ENCODE measurements around the gene KRT31.
"Not testable (repeated sequence)": the region's sequence is repeated elsewhere in the genome, so short reads cannot be mapped to it uniquely, and the experiment has no call there.

The KRT31 gene

DNA sequence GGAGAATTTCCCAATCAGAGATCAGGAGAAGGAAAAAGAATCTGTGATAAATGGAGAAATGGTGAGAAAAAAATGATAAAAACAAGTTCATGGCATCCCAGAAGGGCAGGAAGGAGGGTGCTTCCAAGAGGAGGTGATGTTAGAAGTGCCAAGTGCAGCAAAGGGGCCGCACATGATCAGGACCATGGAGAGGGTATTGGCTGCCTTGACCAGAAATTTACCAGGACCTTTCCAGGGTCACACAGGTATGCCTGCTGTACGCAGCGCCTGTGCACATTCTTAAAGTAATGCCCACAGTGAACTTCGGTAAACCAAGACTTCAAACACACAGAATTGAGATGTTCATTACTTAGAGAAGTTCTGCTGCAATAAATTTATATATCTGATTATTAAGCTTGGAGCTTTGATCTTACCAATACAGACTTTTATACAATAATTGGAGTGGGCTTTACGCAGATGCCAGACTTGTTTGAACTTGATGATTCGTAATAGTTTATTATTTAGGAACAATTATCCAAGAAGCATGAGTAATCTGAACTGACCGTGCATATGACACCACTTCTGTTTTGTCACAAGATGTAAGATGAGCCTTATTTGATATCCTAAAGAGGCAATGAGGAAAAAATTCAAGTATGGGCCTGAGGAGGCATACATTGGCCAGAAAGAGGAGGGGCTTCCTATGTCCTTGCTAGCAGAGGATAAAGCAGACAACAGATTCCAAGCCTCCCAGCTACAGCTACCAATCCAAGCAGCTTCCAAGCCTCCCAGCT lies 44.6 kb downstream of the KRT31 start:
- TF ChIP-seq, protein P1, sequence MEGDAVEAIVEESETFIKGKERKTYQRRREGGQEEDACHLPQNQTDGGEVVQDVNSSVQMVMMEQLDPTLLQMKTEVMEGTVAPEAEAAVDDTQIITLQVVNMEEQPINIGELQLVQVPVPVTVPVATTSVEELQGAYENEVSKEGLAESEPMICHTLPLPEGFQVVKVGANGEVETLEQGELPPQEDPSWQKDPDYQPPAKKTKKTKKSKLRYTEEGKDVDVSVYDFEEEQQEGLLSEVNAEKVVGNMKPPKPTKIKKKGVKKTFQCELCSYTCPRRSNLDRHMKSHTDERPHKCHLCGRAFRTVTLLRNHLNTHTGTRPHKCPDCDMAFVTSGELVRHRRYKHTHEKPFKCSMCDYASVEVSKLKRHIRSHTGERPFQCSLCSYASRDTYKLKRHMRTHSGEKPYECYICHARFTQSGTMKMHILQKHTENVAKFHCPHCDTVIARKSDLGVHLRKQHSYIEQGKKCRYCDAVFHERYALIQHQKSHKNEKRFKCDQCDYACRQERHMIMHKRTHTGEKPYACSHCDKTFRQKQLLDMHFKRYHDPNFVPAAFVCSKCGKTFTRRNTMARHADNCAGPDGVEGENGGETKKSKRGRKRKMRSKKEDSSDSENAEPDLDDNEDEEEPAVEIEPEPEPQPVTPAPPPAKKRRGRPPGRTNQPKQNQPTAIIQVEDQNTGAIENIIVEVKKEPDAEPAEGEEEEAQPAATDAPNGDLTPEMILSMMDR (IDR thresholded peaks at IDR 0.05; ENCODE audit: low read depth, low read length): no peak
- no peak overlapping the region for H3K27ac ChIP-seq
- no peak overlapping the region for H3K4me3 ChIP-seq (ENCODE audit: low read depth, low read length)

DNA sequence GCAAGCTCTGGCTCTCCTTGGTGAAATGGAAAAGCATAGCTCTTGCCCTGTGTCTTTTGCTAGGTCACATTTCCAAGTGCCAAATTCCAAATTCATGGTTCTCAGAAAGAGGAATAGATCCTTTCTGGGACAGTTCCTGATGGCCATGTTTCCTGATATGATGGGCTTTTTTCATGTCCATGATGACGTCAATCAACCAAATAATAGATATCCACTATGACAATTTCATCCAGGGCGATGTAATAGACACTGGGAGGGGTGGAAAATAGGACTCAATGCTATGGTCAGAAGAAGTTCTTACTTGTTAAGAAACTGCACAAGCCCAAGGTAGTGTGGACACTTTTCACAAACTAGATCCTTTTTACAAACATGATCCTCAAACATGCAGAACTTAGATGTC lies 46.2 kb downstream of the KRT31 start:
- peaks cover 93% of the 10 kb centered on the region for H3K27me3 ChIP-seq (ENCODE audit: insufficient read depth, low read depth, severe bottlenecking)
- DNase-seq: no peak
- H3K9me3 ChIP-seq (ENCODE audit: severe bottlenecking): peaks cover 8% of the 10 kb centered on the region
- no peaks in the 10 kb centered on the region for H3K36me3 ChIP-seq
- TF ChIP-seq, protein P1 (IDR thresholded peaks at IDR 0.05; ENCODE audit: low read depth, low read length): no peak
- H3K27ac ChIP-seq: no peak overlapping the region
- no peak overlapping the region for H3K4me3 ChIP-seq (ENCODE audit: low read depth, low read length)

More for the DNA sequence above, 44.6 kb downstream of the KRT31 start:
- no peak for DNase-seq
- Histone ChIP-seq H3K27me3 (ENCODE audit: insufficient read depth, low read depth, severe bottlenecking) (peaks cover 84% of the 10 kb centered on the region), H3K36me3 (no peaks in the 10 kb centered on the region), H3K9me3 (ENCODE audit: severe bottlenecking) (peaks cover 4% of the 10 kb centered on the region)

DNA sequence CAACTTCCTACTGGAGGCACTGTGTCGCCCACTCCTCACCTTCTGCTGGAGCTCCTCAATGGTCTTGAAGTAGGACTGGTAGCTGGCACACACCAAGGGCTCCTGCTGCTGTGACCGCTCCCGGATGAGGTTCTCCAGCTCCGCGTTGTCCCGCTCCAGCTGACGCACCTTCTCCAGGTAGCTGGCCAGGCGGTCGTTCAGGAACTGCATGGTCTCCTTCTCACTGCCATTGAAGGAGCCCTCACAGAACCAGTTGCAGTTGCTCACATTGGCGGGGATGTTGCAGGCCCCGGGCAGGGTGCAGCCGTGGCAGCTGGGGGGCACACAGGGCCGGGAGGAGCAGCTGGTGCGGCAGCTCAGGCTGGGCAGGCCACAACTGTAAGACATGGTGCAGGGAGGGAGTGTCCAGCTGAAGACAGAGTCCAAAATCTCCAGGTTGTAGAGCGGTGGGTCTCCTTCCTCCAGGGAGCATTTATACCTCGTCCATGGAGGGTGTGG lies 47.0 kb downstream of the KRT31 start, which contains the start of gene KRT33A:
TSS of gene KRT33A (minus strand) at position 448 of the 498 bp plus-strand sequence. CDS start at position 387, 61 bp downstream.
- not testable (repeated sequence) for DNase-seq; H3K36me3 ChIP-seq; H3K9me3 ChIP-seq (ENCODE audit: severe bottlenecking); H3K27ac ChIP-seq; H3K4me3 ChIP-seq (ENCODE audit: low read depth, low read length)
- peaks cover 93% of the 10 kb centered on the region for H3K27me3 ChIP-seq (ENCODE audit: insufficient read depth, low read depth, severe bottlenecking)

DNA sequence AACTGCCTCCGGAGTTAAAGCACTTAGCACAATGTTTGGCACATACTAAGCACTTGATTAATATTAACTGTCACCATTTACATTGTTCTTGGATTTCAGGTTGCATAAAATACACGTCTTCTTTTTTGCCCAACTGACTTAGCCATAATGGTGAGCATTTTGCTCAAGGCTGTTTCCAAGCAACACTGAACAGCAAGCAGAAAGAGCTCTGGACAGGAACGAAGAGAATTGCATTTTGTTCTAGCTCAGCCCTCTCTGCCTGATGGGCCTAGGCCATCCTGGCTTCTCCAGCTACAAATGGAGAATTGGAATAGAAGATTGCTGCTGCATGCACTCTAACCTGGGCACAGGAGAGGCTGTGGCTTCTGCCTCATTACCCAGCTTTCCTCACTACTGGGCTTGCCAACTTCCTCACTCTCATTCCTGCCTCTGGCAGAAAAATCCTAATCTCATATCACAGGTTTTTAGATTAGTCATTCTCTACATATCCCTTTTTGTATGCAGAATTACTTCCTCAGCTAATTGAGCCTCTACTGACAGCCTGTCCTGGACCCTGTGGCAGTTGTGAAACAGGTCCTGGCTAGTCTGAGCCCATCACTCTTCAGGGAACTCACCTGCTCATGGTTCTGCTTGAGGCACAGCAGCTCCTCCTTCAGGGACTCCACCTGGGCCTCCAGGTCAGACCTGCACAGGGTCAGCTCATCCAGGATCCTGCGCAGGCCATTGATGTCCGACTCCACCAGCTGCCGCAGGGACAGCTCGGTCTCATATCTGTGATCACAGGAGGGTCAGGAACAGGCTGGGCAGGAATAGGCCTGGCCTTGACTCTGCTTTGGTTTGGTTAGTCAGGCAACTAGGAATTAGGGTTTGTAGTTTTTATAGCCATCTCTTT lies 49.3 kb downstream of the KRT31 start:
- no peak overlapping the region for H3K27ac ChIP-seq
- H3K9me3 ChIP-seq (ENCODE audit: severe bottlenecking): peaks cover 6% of the 10 kb centered on the region
- TF ChIP-seq, protein P1 (IDR thresholded peaks at IDR 0.05; ENCODE audit: low read depth, low read length): no peak
- H3K4me3 ChIP-seq (ENCODE audit: low read depth, low read length): no peak overlapping the region
- no peak for DNase-seq
- H3K27me3 ChIP-seq (ENCODE audit: insufficient read depth, low read depth, severe bottlenecking): peaks cover 95% of the 10 kb centered on the region
- no peaks in the 10 kb centered on the region for H3K36me3 ChIP-seq

DNA sequence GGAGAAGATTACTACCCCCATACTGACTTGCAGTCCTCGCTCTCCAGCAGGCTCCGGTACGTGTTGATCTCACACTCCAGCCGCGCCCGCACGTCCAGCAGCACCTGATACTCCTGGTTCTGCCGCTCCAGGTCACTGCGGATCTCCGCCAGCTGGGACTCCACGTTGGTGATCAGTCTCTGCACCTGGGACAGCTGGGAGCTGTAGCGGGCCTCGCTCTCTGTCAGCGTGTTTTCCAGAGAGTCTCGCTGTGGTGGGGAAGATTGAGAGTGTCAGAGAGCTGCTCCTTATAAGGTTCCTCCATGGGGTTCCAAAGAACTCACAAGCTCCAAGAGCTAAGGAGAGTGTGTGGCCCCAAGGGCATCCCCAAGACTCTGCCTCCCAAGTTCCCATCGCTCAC lies 51.0 kb downstream of the KRT31 start:
- peaks cover 16% of the 10 kb centered on the region for H3K9me3 ChIP-seq (ENCODE audit: severe bottlenecking)
- not testable (repeated sequence) for H3K4me3 ChIP-seq (ENCODE audit: low read depth, low read length); H3K36me3 ChIP-seq; H3K27ac ChIP-seq; DNase-seq
- peaks cover 95% of the 10 kb centered on the region for H3K27me3 ChIP-seq (ENCODE audit: insufficient read depth, low read depth, severe bottlenecking)

DNA sequence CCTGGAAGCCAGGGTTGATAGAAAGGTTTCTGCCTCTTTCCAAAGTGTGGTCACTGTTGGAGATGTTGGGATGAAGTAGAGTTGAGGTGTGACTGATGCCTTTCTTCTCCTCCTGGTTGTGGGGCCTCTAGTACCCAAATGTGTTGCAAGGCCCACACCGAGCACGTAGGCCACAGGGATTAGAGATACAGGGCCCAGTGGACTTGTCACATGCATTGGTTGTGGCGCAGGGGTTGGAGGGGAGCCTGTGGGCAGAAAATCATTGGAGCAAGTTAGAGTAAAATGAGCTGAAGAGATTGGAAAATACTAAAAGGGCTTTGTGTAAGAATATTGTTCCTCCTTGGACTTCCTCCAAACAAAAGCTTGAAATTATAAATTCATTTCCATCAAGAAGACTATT lies 51.4 kb downstream of the KRT31 start:
- Histone ChIP-seq H3K27me3 (ENCODE audit: insufficient read depth, low read depth, severe bottlenecking) (peaks cover 95% of the 10 kb centered on the region), H3K4me3 (ENCODE audit: low read depth, low read length) (no peak overlapping the region), H3K27ac (no peak overlapping the region), H3K36me3 (no peaks in the 10 kb centered on the region), H3K9me3 (ENCODE audit: severe bottlenecking) (peaks cover 16% of the 10 kb centered on the region)
- TF ChIP-seq, protein P1 (IDR thresholded peaks at IDR 0.05; ENCODE audit: low read depth, low read length): no peak
- DNase-seq: no peak
